ENCODE data around the gene SHC1. TPM values are rescaled to one million over a fixed set of nuclear protein-coding genes. Genes with fewer than 3 reads are reported as not detected.

Gene SHC1
- total and polyA plus RNA-seq, 2 experiments from 2014 or later = 117 to 211 TPM

DNA sequence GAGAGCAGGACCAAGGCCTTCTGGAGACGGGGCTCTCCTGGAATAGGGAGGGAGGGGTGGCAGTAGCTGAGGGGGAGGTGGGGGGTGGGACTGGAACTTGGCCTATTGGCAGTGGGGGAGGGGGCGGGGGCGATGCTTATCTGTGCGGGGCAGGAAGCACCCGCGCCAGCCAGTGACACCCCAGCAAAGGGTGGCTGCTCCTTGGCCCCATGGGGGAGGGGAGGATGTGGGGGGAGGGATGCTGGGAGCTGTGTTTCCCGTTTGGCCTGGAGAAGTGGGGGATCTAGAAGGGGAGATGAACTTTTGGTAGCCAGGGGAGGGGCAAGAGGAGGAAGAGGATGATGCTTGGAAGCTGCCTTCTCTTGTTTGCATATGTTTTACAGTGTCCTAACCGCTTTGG, 43.1 kb upstream of the SHC1 start:
- ATAC-seq = no peak
- H3K4me1 Mint-ChIP-seq = peaks cover 57% of the 10 kb centered on the region

More for the DNA sequence above, 43.1 kb upstream of the SHC1 start:
- Histone ChIP-seq H3F3A (replicated peaks; ENCODE audit: low read depth) (0 out of 2 replicates have a peak, but pooled peaks cover 3% of the 10 kb centered on the region), H3K4me2 (no peak overlapping the region), H3K27ac (ENCODE audit: low read depth) (no peak overlapping the region), H2AFZ (no peak overlapping the region), H3K9me2 (ENCODE audit: insufficient read depth) (no peaks in the 10 kb centered on the region), H3K4me1 (ENCODE audit: insufficient read depth) (peaks cover 50% of the 10 kb centered on the region), H3K4me3 (no peak overlapping the region), H3K27me3 (ENCODE audit: insufficient read depth) (no peaks in the 10 kb centered on the region), H3K36me3 (ENCODE audit: insufficient read depth) (no peaks in the 10 kb centered on the region), H3K79me2 (replicated peaks; ENCODE audit: insufficient read depth) (peaks cover 9% of the 10 kb centered on the region), H4K20me1 (replicated peaks; ENCODE audit: insufficient read depth) (peaks cover 10% of the 10 kb centered on the region)
- Mint-ChIP-seq H3K9me3 (no peaks in the 10 kb centered on the region), H3K36me3 (ENCODE audit: low read depth) (peaks cover 30% of the 10 kb centered on the region), H3K27me3 (ENCODE audit: insufficient read depth, low read depth, poor library complexity) (peaks cover 28% of the 10 kb centered on the region), H3K4me3 (no peak overlapping the region), H3K27ac (no peak overlapping the region)
- DNase-seq (ENCODE audit: low spot score) = no peak
- no peak for TF ChIP-seq POLR2AphosphoS5 (IDR thresholded peaks at IDR 0.05; ENCODE audit: low read depth)
- TF ChIP-seq, protein P1, sequence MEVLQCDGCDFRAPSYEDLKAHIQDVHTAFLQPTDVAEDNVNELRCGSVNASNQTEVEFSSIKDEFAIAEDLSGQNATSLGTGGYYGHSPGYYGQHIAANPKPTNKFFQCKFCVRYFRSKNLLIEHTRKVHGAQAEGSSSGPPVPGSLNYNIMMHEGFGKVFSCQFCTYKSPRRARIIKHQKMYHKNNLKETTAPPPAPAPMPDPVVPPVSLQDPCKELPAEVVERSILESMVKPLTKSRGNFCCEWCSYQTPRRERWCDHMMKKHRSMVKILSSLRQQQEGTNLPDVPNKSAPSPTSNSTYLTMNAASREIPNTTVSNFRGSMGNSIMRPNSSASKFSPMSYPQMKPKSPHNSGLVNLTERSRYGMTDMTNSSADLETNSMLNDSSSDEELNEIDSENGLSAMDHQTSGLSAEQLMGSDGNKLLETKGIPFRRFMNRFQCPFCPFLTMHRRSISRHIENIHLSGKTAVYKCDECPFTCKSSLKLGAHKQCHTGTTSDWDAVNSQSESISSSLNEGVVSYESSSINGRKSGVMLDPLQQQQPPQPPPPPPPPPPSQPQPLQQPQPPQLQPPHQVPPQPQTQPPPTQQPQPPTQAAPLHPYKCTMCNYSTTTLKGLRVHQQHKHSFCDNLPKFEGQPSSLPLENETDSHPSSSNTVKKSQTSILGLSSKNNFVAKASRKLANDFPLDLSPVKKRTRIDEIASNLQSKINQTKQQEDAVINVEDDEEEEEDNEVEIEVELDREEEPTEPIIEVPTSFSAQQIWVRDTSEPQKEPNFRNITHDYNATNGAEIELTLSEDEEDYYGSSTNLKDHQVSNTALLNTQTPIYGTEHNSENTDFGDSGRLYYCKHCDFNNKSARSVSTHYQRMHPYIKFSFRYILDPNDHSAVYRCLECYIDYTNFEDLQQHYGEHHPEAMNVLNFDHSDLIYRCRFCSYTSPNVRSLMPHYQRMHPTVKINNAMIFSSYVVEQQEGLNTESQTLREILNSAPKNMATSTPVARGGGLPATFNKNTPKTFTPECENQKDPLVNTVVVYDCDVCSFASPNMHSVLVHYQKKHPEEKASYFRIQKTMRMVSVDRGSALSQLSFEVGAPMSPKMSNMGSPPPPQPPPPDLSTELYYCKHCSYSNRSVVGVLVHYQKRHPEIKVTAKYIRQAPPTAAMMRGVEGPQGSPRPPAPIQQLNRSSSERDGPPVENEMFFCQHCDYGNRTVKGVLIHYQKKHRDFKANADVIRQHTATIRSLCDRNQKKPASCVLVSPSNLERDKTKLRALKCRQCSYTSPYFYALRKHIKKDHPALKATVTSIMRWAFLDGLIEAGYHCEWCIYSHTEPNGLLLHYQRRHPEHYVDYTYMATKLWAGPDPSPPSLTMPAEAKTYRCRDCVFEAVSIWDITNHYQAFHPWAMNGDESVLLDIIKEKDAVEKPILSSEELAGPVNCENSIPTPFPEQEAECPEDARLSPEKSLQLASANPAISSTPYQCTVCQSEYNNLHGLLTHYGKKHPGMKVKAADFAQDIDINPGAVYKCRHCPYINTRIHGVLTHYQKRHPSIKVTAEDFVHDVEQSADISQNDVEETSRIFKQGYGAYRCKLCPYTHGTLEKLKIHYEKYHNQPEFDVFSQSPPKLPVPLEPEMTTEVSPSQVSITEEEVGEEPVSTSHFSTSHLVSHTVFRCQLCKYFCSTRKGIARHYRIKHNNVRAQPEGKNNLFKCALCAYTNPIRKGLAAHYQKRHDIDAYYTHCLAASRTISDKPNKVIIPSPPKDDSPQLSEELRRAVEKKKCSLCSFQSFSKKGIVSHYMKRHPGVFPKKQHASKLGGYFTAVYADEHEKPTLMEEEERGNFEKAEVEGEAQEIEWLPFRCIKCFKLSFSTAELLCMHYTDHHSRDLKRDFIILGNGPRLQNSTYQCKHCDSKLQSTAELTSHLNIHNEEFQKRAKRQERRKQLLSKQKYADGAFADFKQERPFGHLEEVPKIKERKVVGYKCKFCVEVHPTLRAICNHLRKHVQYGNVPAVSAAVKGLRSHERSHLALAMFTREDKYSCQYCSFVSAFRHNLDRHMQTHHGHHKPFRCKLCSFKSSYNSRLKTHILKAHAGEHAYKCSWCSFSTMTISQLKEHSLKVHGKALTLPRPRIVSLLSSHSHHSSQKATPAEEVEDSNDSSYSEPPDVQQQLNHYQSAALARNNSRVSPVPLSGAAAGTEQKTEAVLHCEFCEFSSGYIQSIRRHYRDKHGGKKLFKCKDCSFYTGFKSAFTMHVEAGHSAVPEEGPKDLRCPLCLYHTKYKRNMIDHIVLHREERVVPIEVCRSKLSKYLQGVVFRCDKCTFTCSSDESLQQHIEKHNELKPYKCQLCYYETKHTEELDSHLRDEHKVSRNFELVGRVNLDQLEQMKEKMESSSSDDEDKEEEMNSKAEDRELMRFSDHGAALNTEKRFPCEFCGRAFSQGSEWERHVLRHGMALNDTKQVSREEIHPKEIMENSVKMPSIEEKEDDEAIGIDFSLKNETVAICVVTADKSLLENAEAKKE (CRISPR knock-in tag; IDR thresholded peaks at IDR 0.05) = no peak
- TF ChIP-seq ZNF114 (CRISPR knock-in tag; IDR thresholded peaks at IDR 0.05) = no peak
- no peak for TF ChIP-seq STAT1 (IDR thresholded peaks at IDR 0.05; ENCODE audit: unreplicated experiment)
- no peak for TF ChIP-seq EZH2 (IDR thresholded peaks at IDR 0.05; ENCODE audit: low read depth, unreplicated experiment)
- TF ChIP-seq NANOG (IDR thresholded peaks at IDR 0.05; ENCODE audit: borderline replicate concordance) = no peak
- TF ChIP-seq CREB1 (CRISPR knock-in tag; IDR thresholded peaks at IDR 0.05; ENCODE audit: low read depth) = no peak
- TF ChIP-seq, protein P2, sequence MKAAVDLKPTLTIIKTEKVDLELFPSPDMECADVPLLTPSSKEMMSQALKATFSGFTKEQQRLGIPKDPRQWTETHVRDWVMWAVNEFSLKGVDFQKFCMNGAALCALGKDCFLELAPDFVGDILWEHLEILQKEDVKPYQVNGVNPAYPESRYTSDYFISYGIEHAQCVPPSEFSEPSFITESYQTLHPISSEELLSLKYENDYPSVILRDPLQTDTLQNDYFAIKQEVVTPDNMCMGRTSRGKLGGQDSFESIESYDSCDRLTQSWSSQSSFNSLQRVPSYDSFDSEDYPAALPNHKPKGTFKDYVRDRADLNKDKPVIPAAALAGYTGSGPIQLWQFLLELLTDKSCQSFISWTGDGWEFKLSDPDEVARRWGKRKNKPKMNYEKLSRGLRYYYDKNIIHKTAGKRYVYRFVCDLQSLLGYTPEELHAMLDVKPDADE (IDR thresholded peaks at IDR 0.05) = no peak
- TF ChIP-seq EZH2phosphoT487 (IDR thresholded peaks at IDR 0.05; ENCODE audit: unreplicated experiment) = no peak
- no peak for TF ChIP-seq JUNB (IDR thresholded peaks at IDR 0.05; ENCODE audit: unreplicated experiment)
- TF ChIP-seq, protein P3, sequence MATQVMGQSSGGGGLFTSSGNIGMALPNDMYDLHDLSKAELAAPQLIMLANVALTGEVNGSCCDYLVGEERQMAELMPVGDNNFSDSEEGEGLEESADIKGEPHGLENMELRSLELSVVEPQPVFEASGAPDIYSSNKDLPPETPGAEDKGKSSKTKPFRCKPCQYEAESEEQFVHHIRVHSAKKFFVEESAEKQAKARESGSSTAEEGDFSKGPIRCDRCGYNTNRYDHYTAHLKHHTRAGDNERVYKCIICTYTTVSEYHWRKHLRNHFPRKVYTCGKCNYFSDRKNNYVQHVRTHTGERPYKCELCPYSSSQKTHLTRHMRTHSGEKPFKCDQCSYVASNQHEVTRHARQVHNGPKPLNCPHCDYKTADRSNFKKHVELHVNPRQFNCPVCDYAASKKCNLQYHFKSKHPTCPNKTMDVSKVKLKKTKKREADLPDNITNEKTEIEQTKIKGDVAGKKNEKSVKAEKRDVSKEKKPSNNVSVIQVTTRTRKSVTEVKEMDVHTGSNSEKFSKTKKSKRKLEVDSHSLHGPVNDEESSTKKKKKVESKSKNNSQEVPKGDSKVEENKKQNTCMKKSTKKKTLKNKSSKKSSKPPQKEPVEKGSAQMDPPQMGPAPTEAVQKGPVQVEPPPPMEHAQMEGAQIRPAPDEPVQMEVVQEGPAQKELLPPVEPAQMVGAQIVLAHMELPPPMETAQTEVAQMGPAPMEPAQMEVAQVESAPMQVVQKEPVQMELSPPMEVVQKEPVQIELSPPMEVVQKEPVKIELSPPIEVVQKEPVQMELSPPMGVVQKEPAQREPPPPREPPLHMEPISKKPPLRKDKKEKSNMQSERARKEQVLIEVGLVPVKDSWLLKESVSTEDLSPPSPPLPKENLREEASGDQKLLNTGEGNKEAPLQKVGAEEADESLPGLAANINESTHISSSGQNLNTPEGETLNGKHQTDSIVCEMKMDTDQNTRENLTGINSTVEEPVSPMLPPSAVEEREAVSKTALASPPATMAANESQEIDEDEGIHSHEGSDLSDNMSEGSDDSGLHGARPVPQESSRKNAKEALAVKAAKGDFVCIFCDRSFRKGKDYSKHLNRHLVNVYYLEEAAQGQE (IDR thresholded peaks at IDR 0.05; ENCODE audit: unreplicated experiment) = no peak
- TF ChIP-seq, protein P4, sequence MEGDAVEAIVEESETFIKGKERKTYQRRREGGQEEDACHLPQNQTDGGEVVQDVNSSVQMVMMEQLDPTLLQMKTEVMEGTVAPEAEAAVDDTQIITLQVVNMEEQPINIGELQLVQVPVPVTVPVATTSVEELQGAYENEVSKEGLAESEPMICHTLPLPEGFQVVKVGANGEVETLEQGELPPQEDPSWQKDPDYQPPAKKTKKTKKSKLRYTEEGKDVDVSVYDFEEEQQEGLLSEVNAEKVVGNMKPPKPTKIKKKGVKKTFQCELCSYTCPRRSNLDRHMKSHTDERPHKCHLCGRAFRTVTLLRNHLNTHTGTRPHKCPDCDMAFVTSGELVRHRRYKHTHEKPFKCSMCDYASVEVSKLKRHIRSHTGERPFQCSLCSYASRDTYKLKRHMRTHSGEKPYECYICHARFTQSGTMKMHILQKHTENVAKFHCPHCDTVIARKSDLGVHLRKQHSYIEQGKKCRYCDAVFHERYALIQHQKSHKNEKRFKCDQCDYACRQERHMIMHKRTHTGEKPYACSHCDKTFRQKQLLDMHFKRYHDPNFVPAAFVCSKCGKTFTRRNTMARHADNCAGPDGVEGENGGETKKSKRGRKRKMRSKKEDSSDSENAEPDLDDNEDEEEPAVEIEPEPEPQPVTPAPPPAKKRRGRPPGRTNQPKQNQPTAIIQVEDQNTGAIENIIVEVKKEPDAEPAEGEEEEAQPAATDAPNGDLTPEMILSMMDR (conservative IDR thresholded peaks at IDR 0.05; ENCODE audit: low read depth in 2 of 2) = no peak
- no peak for TF ChIP-seq ZNF331 (CRISPR knock-in tag; IDR thresholded peaks at IDR 0.05; ENCODE audit: low read depth)
